Central memory CD8-positive, alpha-beta T cell (primary cell): ENCODE data around the gene SH2B2.
A peak's percentile ranks its signal among the peaks of the same experiment; 100 is the strongest.
"Not testable (repeated sequence)": the region's sequence is repeated elsewhere in the genome, so short reads cannot be mapped to it uniquely, and the experiment has no call there.

ENCODE experiments used
- ATAC-seq: fragments of 150-1000 bp; cut with Tn5 transposase; replicated peaks from 2 replicates; pipeline ENCODE4 v1.10.0; 2022; ENCODE audit warnings: mild to moderate bottlenecking, moderate FRiP score, moderate number of reproducible peaks; ENCODE audit not compliant: poor library complexity, severe bottlenecking; ENCODE audit errors: extremely low read depth
- DNase-seq, 2 donors: peaks; one replicate each; pipeline ENCODE4 v3.0.0; 2021; ENCODE audit warnings: low spot score in 2 of 2
- H3K27ac Mint-ChIP-seq: one replicate; pipeline ENCODE4 v1.8.0; 2022; ENCODE audit warnings: low read depth, mild to moderate bottlenecking, moderate library complexity, mixed read lengths
- H3K27me3 Mint-ChIP-seq: one replicate; pipeline ENCODE4 v1.8.0; 2022; ENCODE audit warnings: mixed read lengths
- H3K36me3 Mint-ChIP-seq: one replicate; pipeline ENCODE4 v1.8.0; 2022; ENCODE audit warnings: mild to moderate bottlenecking, moderate library complexity, mixed read lengths; ENCODE audit not compliant: insufficient read depth
- H3K4me1 Mint-ChIP-seq: one replicate; pipeline ENCODE4 v1.8.0; 2022; ENCODE audit warnings: mixed read lengths
- H3K4me3 Mint-ChIP-seq: one replicate; pipeline ENCODE4 v1.8.0; 2022; ENCODE audit warnings: mild to moderate bottlenecking, moderate library complexity, mixed read lengths
- H3K9me3 Mint-ChIP-seq: one replicate; pipeline ENCODE4 v1.8.0; 2022; ENCODE audit warnings: mixed read lengths

SH2B2 gene

GRCh38 chr7:102364394-102364886 is 77.8 kb downstream of the SH2B2 start:
- H3K4me3 Mint-ChIP-seq, result peak overlapping the region; percentile 87
- H3K9me3 Mint-ChIP-seq, H3K27me3 Mint-ChIP-seq, DNase-seq, ATAC-seq: not testable (repeated sequence)
- H3K4me1 Mint-ChIP-seq, result peaks cover 16% of the 10 kb centered on the region
- H3K36me3 Mint-ChIP-seq, result peaks cover 16% of the 10 kb centered on the region
- H3K27ac Mint-ChIP-seq, result peak overlapping the region; percentile 73

GRCh38 chr7:102365390-102365789 is 78.7 kb downstream of the SH2B2 start:
- Mint-ChIP-seq H3K4me1 (peaks cover 22% of the 10 kb centered on the region), H3K36me3 (peaks cover 20% of the 10 kb centered on the region)
- H3K27ac Mint-ChIP-seq, H3K27me3 Mint-ChIP-seq, ATAC-seq, DNase-seq, H3K4me3 Mint-ChIP-seq, H3K9me3 Mint-ChIP-seq: not testable (repeated sequence)

GRCh38 chr7:102370038-102370437 is 83.4 kb downstream of the SH2B2 start:
- H3K36me3 Mint-ChIP-seq, result peaks cover 32% of the 10 kb centered on the region
- not testable (repeated sequence) for H3K27ac Mint-ChIP-seq, H3K4me3 Mint-ChIP-seq, ATAC-seq, DNase-seq, H3K9me3 Mint-ChIP-seq, H3K27me3 Mint-ChIP-seq
- H3K4me1 Mint-ChIP-seq, result peaks cover 37% of the 10 kb centered on the region
